B cell (primary cell): ENCODE measurements around the gene AARS2. TPM values are rescaled to one million over a fixed set of nuclear protein-coding genes. Genes with fewer than 3 reads are reported as not detected.

Source experiments
- ATAC-seq: fragments of 200-7000 bp; cut with Tn5 transposase; one replicate; pipeline ENCODE4 v1.10.0; 2021; ENCODE audit warnings: low read depth, mild to moderate bottlenecking, moderate number of reproducible peaks, moderate library complexity
- CTCF ChIA-PET: fragments of 350-600 bp; sonication (Branson Sonifier 250); formaldehyde crosslinking; loops from one replicate; lab custom pipeline; 2021; ENCODE audit warnings: antibody characterized with exemption, inconsistent platforms; lab: Charles Lee
- POLR2A ChIA-PET: fragments of 350-600 bp; sonication (Branson Sonifier 250); formaldehyde crosslinking; loops from one replicate; lab custom pipeline; 2021; ENCODE audit warnings: antibody characterized with exemption; lab: Charles Lee
- DNase-seq: peaks from one replicate; pipeline ENCODE4 v3.0.0; 2013
- H2AFZ ChIP-seq: 2 replicates; pipeline ENCODE4 v1.6.1; 2012; ENCODE audit warnings: mild to moderate bottlenecking, low read depth, low read length; ENCODE audit not compliant: insufficient read depth, poor library complexity, severe bottlenecking
- H3K27ac ChIP-seq, 2 donors: 1 replicate in 1 of 2; 2 replicates in 1 of 2; pipeline ENCODE4 v1.5.1; 2012 to 2013; ENCODE audit warnings: low read length in 2 of 2, mild to moderate bottlenecking in 2 of 2, moderate library complexity in 1 of 2
- H3K27me3 ChIP-seq, 4 experiments: fragments of 200-600 bp in 1 of 4; sonication (generic) in 1 of 4; replicated peaks in 1 of 4; 1 replicate in 2 of 4; 2 replicates in 2 of 4; pipeline versions ENCODE4 v1.6.1 to v1.7.0; 2013 to 2016; ENCODE audit warnings: low read length in 3 of 4, mild to moderate bottlenecking in 2 of 4, mixed read lengths in 1 of 4, moderate library complexity in 1 of 4; ENCODE audit not compliant: insufficient read depth in 4 of 4, control insufficient read depth in 3 of 4; ENCODE audit errors: control extremely low read depth in 1 of 4
- H3K36me3 ChIP-seq, 2 experiments: replicated peaks in 1 of 2; 1 replicate in 1 of 2; 2 replicates in 1 of 2; pipeline versions ENCODE4 v1.6.1 to v1.7.1; 2013; ENCODE audit warnings: low read length in 1 of 2; ENCODE audit not compliant: insufficient read depth in 2 of 2, control insufficient read depth in 1 of 2; ENCODE audit errors: control extremely low read depth in 1 of 2, extremely low read depth in 1 of 2
- H3K4me1 ChIP-seq, 2 donors: fragments of 200-600 bp in 1 of 2; sonication (generic) in 1 of 2; 1 replicate in 1 of 2; 2 replicates in 1 of 2; pipeline versions ENCODE4 v1.5.1 to v1.6.1; 2013 to 2017; ENCODE audit warnings: low read length in 2 of 2; ENCODE audit not compliant: control insufficient read depth in 2 of 2, insufficient read depth in 2 of 2
- H3K4me2 ChIP-seq: replicated peaks from 2 replicates; pipeline ENCODE3; 2012; ENCODE audit warnings: mild to moderate bottlenecking, low read depth, low read length; ENCODE audit not compliant: poor library complexity, severe bottlenecking
- H3K4me3 ChIP-seq, 5 experiments: fragments of 200-600 bp in 1 of 5; sonication (generic) in 1 of 5; 1 replicate in 3 of 5; 2 replicates in 2 of 5; pipeline versions ENCODE4 v1.5.1 to v1.7.0; 2011 to 2016; ENCODE audit warnings: low read length in 4 of 5, mild to moderate bottlenecking in 4 of 5, low read depth in 2 of 5, control low read depth in 1 of 5, moderate library complexity in 1 of 5; ENCODE audit not compliant: insufficient read depth in 1 of 5; ENCODE audit errors: control extremely low read depth in 1 of 5, extremely low read depth in 1 of 5
- H3K79me2 ChIP-seq: fragments of 200-600 bp; sonication (generic); one replicate; pipeline ENCODE4 v1.6.0; 2016; ENCODE audit warnings: low read length; ENCODE audit not compliant: control insufficient read depth, insufficient read depth
- H3K9ac ChIP-seq: fragments of 200-600 bp; sonication (generic); 2 replicates; pipeline ENCODE4 v1.6.1; 2017; ENCODE audit warnings: mild to moderate bottlenecking, low read length, moderate library complexity
- H3K9me3 ChIP-seq, 3 donors: one replicate each; pipeline versions ENCODE4 v1.6.1 to v1.7.1; 2013; ENCODE audit warnings: low read length in 2 of 3; ENCODE audit not compliant: control insufficient read depth in 2 of 3, insufficient read depth in 1 of 3; ENCODE audit errors: control extremely low read depth in 1 of 3
- H4K20me1 ChIP-seq: 2 replicates; pipeline ENCODE4 v1.6.0; 2012; ENCODE audit warnings: mild to moderate bottlenecking, low read length; ENCODE audit not compliant: insufficient read depth, control insufficient read depth, poor library complexity, severe bottlenecking
- H3K27ac Mint-ChIP-seq: one replicate; pipeline ENCODE4 v1.8.0; 2021; ENCODE audit warnings: mixed read lengths
- H3K27me3 Mint-ChIP-seq: one replicate; pipeline ENCODE4 v1.8.0; 2021; ENCODE audit warnings: mixed read lengths
- H3K4me1 Mint-ChIP-seq: one replicate; pipeline ENCODE4 v1.8.0; 2021; ENCODE audit warnings: mixed read lengths
- H3K4me3 Mint-ChIP-seq: one replicate; pipeline ENCODE4 v1.8.0; 2021; ENCODE audit warnings: mixed read lengths
- H3K9me3 Mint-ChIP-seq: one replicate; pipeline ENCODE4 v1.8.0; 2022; ENCODE audit warnings: mixed read lengths; ENCODE audit not compliant: insufficient read depth
- CTCF ChIP-seq: fragments of 200-600 bp; IDR thresholded peaks from one replicate; pipeline ENCODE4 v1.8.0; 2022; ENCODE audit warnings: antibody characterized with exemption, mild to moderate bottlenecking
- EZH2 ChIP-seq: IDR thresholded peaks from 2 replicates; pipeline ENCODE4 v1.6.1; 2012; ENCODE audit warnings: borderline replicate concordance, low read depth, mild to moderate bottlenecking, moderate library complexity, low read length; ENCODE audit not compliant: insufficient read depth, poor library complexity, severe bottlenecking
- WGBS: methylation state at CpG from one replicate; pipeline ENCODE4 v1.1.5; 2013; ENCODE audit warnings: missing lambda C conversion rate; ENCODE audit not compliant: insufficient coverage; 5-methylcytosine and 5-hydroxymethylcytosine counted together
- intact Hi-C: fragments of 100-400 bp; cut with micrococcal nuclease; formaldehyde crosslinking; loops from one replicate; pipeline ENCODE4 v1.10.0; 2022
- polyA plus RNA-seq: library from polyadenylated mRNA; depleted of rRNA; stranded (reverse); fragments of >200 nt; gene quantifications from 2 replicates; pipeline ENCODE4 v1.2.3, GENCODE V29; 2012
- total RNA-seq, 2 donors: library from RNA; stranded (reverse); fragments of 120-200 nt in 1 of 2; gene quantifications; 1 replicate in 1 of 2; 2 replicates in 1 of 2; pipeline versions ENCODE4 v1.2.3 to v1.2.4, GENCODE V29; 2013 to 2022

The AARS2 gene
- total and polyA plus RNA-seq, 2 donors (not counting 1 experiment from before 2014, with no cell fraction given) = 11.3 to 21.3 TPM

GRCh38 chr6:44261581-44261980, 51.6 kb downstream of the AARS2 start:
- Mint-ChIP-seq H3K27me3 (no peaks in the 10 kb centered on the region), H3K9me3 (no peaks in the 10 kb centered on the region), H3K4me3 (peak overlapping the region; percentile 100), H3K27ac (peak overlapping the region; percentile 100), H3K4me1 (peaks cover 77% of the 10 kb centered on the region)
- peaks cover 53% of the 10 kb centered on the region for H3K79me2 ChIP-seq
- WGBS = 79% methylated on average over 8 of the region's 8 CpGs
- H3K4me1 ChIP-seq = peaks cover 64 to 82% of the 10 kb centered on the region in 2 donors
- H3K27me3 ChIP-seq = no peaks in the 10 kb centered on the region
- H3K4me2 ChIP-seq = peak overlapping the region; percentile 95
- no peaks in the 10 kb centered on the region for H3K9me3 ChIP-seq
- TF ChIP-seq CTCF = no peak
- TF ChIP-seq EZH2 = no peak
- no peak for ATAC-seq
- peaks cover 4 to 49% of the 10 kb centered on the region in 2 experiments for H3K36me3 ChIP-seq
- H2AFZ ChIP-seq = no peak overlapping the region
- peak; percentile 20 for DNase-seq
- CTCF ChIA-PET = interaction anchor here (1.1 to 2.0 kb wide), 3 partner anchors 8 to 43 kb away, joined by 4 to 11 read pairs (median 4); partner anchors contain the start of gene HSP90AB1
- intact Hi-C loops = loop anchor here (5.0 kb wide), 2 partner anchors 134 to 1089 kb away; partner anchors contain the start of genes MRPL14, SRF and TMEM63B
- no peak overlapping the region for H3K9ac ChIP-seq
- H3K27ac ChIP-seq = peak overlapping the region; percentile 96 to 98
- POLR2A ChIA-PET = interaction anchor here (1.9 to 7.9 kb wide), 2 partner anchors 10 to 14 kb away, joined by 10 to 105 read pairs; partner anchors contain the start of gene HSP90AB1
- peaks cover 27% of the 10 kb centered on the region for H4K20me1 ChIP-seq
- no peak overlapping the region for H3K4me3 ChIP-seq
